ENCODE measurements around the gene ANTXR2.

The ANTXR2 gene

GRCh38 chr4:80091688-80092087, 18.7 kb upstream of the ANTXR2 start:
- no peak for DNase-seq

- DNase-seq = no peak
These were observed 18.2 kb upstream of the ANTXR2 start for GRCh38 chr4:80091184-80091583.

- no peak for DNase-seq
These were observed 17.1 kb upstream of the ANTXR2 start for GRCh38 chr4:80090090-80090489.

- no peak for DNase-seq
These were observed 15.4 kb upstream of the ANTXR2 start for GRCh38 chr4:80088471-80088870.

GRCh38 chr4:80086296-80086695, 13.3 kb upstream of the ANTXR2 start:
- no peak for DNase-seq

GRCh38 chr4:80085081-80085480, 12.1 kb upstream of the ANTXR2 start:
- DNase-seq = no peak

- DNase-seq = no peak
These were observed 9.7 kb upstream of the ANTXR2 start for GRCh38 chr4:80082693-80083092.

- DNase-seq = no peak
These were observed 8.5 kb upstream of the ANTXR2 start for GRCh38 chr4:80081566-80081965.

- no peak for DNase-seq
These were observed 6.4 kb upstream of the ANTXR2 start for GRCh38 chr4:80079255-80079923.

- DNase-seq = no peak
These were observed 5.5 kb upstream of the ANTXR2 start for GRCh38 chr4:80078346-80079092.

GRCh38 chr4:80077639-80078038, 4.6 kb upstream of the ANTXR2 start:
- DNase-seq = no peak

GRCh38 chr4:80076681-80077080, 3.7 kb upstream of the ANTXR2 start:
- no peak for DNase-seq

- no peak for DNase-seq
These were observed 3.1 kb upstream of the ANTXR2 start for GRCh38 chr4:80075995-80076675.

- no peak for DNase-seq
These were observed 1.6 kb upstream of the ANTXR2 start for GRCh38 chr4:80074651-80075050.

GRCh38 chr4:80074069-80074468, 1.0 kb upstream of the ANTXR2 start:
- DNase-seq = no peak

- no peak for DNase-seq
These were observed 512 bp upstream of the ANTXR2 start for GRCh38 chr4:80073473-80074008.

GRCh38 chr4:80072228-80072743, 743 bp downstream of the ANTXR2 start:
- DNase-seq = peak; percentile 35

- no peak for DNase-seq
These were observed 1.3 kb downstream of the ANTXR2 start for GRCh38 chr4:80071604-80072227.

GRCh38 chr4:80070880-80071603, 2.0 kb downstream of the ANTXR2 start:
- DNase-seq = no peak

- DNase-seq = no peak
These were observed 2.9 kb downstream of the ANTXR2 start for GRCh38 chr4:80069837-80070731.

- no peak for DNase-seq
These were observed 3.8 kb downstream of the ANTXR2 start for GRCh38 chr4:80069108-80069836.
